HG03354 (cell line): ENCODE results near the gene TUB.

Source experiments
- ATAC-seq: cut with Tn5 transposase; IDR thresholded peaks from one replicate; pipeline ENCODE4 v1.9.1; 2021; ENCODE audit warnings: mild to moderate bottlenecking; ENCODE audit not compliant: unreplicated experiment, poor library complexity, severe bottlenecking

The TUB gene

DNA sequence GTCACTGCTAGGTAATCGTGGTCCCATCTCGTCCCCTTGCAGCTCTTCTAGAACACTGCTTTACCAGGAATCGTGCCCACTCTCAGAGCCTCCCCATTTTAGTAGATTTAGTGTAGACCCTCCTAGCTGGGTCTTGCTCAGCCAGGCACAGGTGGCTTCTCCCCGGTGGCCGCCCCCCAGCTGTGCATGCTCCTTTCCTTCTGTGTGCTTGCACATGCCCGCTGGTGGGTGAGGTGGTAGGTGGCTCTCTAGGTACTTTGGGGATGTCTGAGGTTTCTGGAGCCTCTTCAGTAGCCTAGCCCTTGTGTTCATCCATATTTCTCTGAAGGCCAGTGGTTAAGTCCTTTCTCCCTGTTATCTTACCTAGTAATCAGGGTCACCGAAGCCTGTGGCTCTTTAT, 5.6 kb downstream of the TUB start:
- no peak for ATAC-seq

- no peak for ATAC-seq
Observed at GRCh38 chr11:8087185-8087584, 6.2 kb downstream of the TUB start.

DNA sequence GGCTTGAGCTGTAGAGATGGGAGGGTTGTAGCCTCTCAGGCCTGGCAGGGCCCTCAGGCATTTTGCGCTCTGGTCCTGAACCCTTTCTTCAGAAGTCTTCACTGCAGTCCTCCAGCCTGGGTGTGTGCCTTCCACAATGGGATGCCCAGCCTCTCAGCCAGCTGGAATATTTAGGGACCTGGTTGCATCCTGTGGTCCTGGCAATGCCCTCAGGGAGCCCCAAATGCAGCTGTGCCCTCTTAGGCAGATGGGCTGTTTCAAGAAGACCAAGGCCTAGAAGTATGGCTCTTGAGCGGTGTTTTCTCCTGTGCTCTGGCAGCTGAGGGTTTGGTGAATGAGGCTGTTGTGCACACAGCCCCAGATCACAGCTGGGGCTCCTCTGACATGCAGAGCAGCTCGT, 6.7 kb downstream of the TUB start:
- no peak for ATAC-seq

GRCh38 chr11:8089791-8090510, 8.9 kb downstream of the TUB start:
- ATAC-seq = no peak

DNA sequence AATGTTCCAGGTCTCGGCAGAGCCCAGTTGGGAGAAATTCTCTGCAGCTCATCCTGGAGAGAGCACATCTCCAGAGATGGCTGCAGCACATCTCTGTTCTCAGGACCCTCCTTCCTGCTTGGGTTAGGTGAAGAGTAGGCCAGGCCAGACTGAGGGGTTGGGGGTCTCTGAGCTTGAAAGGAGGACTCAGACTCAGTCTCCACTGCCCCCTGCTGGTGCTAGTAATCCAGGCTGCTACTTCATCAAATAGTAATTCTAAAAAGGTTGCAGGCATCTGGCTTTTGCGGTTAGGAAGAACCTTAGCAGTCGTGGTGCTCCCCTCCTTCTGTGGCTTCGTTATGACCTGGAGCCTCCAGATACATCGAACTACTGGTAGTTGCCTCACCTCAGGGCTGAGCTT, 9.7 kb downstream of the TUB start:
- ATAC-seq = no peak

DNA sequence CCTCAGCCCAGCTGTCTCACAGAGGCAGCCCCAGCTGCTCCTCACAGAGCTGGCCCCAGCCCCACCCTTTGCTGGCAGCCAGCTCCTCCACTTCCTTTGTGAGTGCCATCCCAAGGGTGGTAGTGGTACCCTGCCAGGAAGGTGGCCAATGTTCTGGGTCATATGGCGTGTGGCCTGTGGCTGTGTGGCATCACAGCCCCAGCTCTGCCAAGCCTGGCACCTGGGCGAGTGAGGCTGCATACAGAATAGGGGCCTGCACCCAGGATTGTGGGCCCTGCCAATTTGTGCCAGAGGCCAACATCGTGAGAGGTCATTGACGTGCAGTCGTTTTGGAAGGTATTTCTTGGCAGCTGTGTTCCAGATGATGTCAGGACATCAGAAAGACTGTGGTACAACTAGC, 10.7 kb downstream of the TUB start:
- ATAC-seq = no peak

DNA sequence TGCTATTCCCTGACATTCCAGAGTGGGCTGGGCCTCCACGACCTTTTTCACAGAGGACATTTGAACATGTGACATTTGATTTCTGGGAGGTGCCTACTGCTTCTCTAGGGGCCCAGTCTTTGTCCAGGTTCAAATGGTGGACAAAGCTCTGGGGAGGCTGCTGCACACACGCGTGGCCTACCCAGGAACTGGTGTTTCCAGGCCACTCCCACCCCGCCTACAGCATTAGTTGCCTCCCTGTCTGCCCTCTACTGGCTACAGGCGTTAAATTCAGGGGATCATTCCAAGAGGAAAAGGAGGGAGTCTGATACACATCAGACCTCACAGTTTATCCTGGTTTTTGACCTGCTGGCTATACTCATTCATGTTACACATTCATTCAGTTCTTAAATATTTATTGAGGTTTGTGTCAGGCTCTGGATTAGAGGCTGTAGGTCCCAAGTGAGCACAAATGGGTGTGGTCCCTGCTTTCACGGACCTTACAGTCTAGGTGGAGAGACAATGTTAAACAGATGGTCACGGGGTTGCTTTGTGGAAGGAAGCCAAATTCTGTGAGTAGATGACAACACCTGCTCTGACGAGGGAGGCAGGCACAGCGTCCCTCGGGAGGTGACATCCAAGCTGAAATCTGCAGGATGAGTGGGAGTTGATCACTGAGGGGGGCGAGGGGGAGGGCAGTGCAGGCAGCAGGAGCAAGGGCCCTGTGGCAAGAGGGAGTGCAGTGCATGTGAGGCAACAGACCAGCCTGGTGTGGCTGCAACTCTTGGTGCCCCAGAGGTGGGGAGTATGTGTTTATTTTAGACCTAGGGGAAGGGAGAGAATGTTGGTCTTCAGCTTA, 11.8 kb downstream of the TUB start:
- ATAC-seq = peak; percentile 68

DNA sequence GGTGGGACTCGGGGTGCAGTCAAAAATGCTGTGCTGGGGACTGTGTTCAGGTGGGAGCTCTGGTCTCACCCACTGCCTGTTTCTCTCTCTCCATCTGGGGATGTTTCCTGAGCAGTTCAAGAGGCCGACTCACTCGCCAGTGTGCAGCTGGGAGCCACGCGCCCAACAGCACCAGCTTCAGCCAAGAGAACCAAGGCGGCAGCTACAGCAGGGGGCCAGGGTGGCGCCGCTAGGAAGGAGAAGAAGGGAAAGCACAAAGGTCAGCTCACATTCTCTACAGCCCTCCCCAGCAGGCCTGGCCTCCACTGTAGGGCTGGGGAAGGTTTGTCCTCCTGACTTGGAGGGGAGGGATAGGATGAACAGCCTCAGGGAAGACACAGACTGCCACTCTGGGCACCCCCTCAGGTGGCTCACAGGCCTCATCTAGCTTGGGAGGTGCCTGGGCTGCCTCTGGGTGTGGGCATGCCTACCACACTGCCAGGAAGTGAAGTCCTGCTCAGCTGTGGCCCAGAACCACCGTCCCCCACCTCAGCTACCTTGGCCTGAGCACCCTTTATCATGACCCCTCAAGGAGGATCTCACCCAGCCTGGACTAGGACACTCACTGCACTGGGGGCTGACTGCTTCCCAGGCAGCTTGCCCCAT, 13.0 kb downstream of the TUB start:
- ATAC-seq = no peak

DNA sequence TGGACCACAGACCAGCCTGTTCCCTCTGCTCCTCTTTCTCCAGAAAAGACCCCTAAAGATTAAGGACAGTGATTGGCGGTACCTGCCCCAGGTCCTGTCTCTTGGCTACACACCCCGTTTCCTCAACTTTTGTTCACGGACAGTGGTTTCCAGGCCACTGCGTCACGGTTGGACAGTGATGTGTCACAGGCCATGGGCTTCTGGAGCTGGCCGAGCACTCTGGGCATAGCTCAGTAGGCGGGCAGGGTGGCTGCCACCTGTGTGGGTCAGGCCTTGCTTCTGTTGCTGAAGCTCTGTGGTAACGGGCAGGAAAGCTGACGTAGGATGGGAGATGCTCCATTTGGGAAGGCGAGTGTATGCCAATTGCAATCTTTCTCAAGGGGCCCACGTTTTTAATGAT, 13.6 kb downstream of the TUB start:
- ATAC-seq = no peak

GRCh38 chr11:8095371-8095770, 14.4 kb downstream of the TUB start:
- ATAC-seq = no peak

- ATAC-seq = no peak
Observed at GRCh38 chr11:8095806-8096522, 15.0 kb downstream of the TUB start.

- ATAC-seq = no peak
Observed at GRCh38 chr11:8096575-8096974, 15.6 kb downstream of the TUB start.

GRCh38 chr11:8097062-8097461, 16.1 kb downstream of the TUB start:
- no peak for ATAC-seq

GRCh38 chr11:8097468-8097867, 16.5 kb downstream of the TUB start:
- no peak for ATAC-seq

GRCh38 chr11:8097926-8098325, 16.9 kb downstream of the TUB start:
- no peak for ATAC-seq

GRCh38 chr11:8098361-8098760, 17.4 kb downstream of the TUB start:
- no peak for ATAC-seq

DNA sequence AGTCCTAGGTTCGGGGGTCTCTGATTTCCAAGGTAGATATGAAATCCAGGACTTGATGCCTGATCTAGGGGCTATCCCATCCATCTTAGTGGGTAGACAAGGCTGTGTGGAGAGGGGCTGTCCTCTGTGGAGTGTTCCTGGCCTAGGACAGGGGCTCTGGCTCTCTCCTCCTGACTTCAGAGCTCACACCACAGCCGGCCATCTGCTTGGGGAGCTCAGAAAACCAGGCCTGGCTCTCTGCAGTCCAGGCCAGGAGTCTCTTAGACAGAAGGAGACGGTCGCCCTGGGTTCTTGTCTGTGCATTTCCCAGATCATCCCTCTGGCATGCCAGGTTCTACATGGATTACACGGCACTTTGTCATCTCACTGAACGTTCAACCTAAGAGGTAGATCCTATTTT, 17.9 kb downstream of the TUB start:
- ATAC-seq = no peak

DNA sequence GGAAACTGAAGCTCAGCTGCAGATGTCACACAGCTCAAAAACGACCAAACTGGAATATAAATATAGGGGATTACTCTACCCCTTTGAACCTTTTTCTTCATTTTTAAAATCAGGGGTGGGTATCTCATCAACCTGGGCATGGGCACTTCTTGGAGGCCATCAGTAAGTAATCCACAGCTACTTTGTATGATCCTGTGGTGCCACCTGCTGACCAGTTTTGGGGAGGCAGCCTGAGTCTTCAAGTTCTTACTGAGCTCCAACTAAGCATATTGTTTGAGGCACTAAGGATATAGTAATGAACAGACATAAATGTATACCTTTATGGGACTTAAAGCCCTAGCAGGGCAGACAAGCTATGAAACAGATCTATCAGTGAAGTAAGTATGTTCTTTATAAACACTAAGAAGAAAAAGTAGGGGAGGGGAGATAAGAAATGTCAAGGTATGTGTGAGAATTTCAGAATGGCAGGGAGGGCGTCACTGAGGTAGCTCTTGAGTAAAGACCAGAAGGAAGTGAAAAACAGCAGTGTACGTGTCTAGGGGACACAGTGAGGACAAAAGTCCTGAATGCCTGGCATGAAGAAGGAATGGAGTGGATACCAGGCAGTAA, 18.4 kb downstream of the TUB start:
- peak; percentile 82 for ATAC-seq

- no peak for ATAC-seq
Observed at GRCh38 chr11:8100158-8100557, 19.1 kb downstream of the TUB start.

GRCh38 chr11:8100605-8101004, 19.6 kb downstream of the TUB start:
- no peak for ATAC-seq
